GM12865 (cell line): ENCODE measurements around the gene LHPP.
"Not testable (repeated sequence)": the region's sequence is repeated elsewhere in the genome, so short reads cannot be mapped to it uniquely, and the experiment has no call there.

ENCODE experiments used
- DNase-seq: peaks from one replicate; pipeline ENCODE4 v3.0.0; 2010; ENCODE audit warnings: low read depth
- H3K4me3 ChIP-seq: 2 replicates; pipeline ENCODE4 v1.5.1; 2011; ENCODE audit warnings: mild to moderate bottlenecking, low read depth, low read length, control low read depth
- TF ChIP-seq, protein P1 (sequence below): IDR thresholded peaks from 2 replicates; pipeline ENCODE4 v1.5.1; 2011; ENCODE audit warnings: low read length, control low read depth, low read depth, inconsistent platforms; ENCODE audit not compliant: insufficient read depth; ENCODE audit errors: missing control alignments

The LHPP gene

DNA sequence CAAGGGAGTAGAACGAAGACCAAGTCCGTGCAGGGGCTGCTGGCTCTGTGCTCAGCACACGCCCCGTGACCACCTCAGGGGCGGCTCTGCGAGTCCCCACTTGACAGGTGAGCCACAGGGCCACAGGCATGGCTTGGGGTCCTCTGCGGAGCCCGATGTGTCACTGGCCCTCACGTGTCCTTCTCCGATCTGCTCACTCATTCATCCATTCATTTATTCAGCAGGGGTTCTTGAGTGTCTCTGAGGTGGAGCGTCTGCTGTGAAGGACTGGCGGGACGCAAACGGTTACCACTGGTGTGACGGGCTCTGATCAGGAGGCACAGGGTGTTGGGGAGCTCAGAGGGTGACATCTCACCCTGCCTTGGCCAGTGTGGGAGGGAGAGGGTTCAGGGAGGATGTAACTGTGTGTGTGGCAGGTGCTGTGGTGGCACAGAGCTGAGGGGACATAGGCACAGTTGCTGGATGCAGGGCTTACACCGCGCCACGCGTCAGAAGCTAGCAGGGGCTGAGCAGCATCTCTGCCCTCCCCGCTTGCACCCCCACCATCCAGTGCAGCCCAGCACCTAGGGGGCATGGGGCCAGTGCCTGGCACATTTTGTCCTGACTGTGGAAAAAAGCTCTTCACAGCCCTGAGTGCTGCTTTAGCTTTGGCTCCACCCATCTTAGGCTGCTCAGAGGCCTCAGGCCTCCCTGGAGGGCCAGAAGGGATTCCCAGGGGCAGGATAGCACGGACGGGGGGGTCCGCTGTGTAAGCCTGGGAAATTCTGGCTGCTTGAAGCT is 116.8 kb downstream of the LHPP start:
- TF ChIP-seq, protein P1, sequence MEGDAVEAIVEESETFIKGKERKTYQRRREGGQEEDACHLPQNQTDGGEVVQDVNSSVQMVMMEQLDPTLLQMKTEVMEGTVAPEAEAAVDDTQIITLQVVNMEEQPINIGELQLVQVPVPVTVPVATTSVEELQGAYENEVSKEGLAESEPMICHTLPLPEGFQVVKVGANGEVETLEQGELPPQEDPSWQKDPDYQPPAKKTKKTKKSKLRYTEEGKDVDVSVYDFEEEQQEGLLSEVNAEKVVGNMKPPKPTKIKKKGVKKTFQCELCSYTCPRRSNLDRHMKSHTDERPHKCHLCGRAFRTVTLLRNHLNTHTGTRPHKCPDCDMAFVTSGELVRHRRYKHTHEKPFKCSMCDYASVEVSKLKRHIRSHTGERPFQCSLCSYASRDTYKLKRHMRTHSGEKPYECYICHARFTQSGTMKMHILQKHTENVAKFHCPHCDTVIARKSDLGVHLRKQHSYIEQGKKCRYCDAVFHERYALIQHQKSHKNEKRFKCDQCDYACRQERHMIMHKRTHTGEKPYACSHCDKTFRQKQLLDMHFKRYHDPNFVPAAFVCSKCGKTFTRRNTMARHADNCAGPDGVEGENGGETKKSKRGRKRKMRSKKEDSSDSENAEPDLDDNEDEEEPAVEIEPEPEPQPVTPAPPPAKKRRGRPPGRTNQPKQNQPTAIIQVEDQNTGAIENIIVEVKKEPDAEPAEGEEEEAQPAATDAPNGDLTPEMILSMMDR, result no peak
- H3K4me3 ChIP-seq, result no peak overlapping the region
- DNase-seq, result no peak

DNA sequence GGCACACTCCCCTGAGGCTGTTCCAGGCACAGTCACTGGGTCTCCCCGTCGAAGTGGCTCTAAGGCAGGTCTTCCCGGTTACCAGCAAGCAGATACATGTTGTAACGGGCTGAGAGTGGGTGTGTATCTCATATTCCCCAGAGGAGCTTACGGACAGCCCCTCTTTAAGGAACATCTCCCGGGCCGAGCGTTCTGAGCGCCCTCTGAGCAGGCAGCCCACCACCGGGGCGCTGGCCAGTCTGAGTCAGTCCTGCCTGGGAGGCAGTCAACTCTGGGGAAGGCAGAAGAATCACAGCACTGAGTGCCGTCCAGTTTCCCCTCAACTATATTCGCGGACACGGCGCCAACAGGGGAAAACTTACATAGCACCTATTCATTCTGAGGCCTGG is 117.4 kb downstream of the LHPP start:
- no peak overlapping the region for H3K4me3 ChIP-seq
- TF ChIP-seq, protein P1, result no peak
- no peak for DNase-seq

DNA sequence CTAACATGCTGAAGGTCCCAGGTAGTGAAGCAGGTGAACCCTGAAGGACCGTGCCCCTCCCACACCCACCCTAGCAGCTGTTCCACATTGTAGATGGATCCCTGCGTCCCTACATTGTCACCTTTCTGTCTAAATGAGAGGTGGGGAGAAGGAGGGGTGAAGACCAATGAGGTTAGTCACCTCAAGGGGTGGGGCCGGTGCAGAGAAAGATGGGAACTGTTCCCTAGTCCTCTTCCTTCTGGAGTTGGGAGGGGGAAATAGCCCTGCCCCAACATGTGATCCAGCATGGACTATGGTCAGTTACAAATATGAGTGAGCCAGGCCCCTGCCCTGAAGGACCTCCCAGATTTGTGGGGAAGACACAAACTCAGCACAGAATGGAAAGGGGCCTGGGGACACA is 124.5 kb downstream of the LHPP start:
- DNase-seq, result no peak
- H3K4me3 ChIP-seq, result no peak overlapping the region
- TF ChIP-seq, protein P1, result no peak

DNA sequence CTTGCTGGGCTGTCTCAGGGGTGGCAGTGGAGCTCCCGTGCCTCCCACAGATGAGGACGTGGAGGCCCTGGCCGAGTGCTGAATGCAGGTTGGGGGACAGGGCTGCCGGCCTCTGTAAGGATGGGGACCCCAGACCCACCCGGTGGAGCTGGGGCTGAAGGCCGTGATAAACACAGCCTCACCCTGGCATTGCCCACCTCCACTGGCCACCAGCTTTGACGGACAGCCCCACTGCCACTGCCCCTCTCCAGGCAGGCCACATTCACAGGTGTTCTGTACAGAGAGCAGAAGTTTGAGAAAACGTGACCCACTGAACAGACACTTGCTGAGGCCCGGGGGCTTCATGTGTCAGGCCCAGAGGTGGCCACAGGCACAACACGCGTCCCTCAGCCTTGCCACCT is 126.2 kb downstream of the LHPP start:
- DNase-seq, result no peak

DNA sequence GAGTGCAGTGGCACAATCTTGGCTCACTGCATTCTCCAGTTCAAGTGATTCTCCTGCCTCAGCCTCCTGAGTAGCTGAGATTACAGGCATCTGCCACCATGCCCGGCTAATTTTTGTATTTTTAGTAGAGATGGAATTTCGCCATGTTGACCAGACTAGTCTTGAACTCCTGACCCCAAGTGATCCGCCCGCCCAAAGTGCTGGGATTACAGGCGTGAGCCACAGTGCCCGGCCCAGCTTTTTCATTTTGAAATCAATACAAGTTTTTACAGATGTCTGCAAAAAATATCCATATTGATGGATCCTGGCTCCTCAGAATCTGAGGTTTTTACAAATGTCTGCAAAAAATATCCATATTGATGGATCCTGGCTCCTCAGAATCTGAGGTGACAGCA is 126.7 kb downstream of the LHPP start:
- not testable (repeated sequence) for DNase-seq, H3K4me3 ChIP-seq

More for the DNA sequence above, 126.2 kb downstream of the LHPP start:
- H3K4me3 ChIP-seq, result no peak overlapping the region
- TF ChIP-seq, protein P1, result no peak

DNA sequence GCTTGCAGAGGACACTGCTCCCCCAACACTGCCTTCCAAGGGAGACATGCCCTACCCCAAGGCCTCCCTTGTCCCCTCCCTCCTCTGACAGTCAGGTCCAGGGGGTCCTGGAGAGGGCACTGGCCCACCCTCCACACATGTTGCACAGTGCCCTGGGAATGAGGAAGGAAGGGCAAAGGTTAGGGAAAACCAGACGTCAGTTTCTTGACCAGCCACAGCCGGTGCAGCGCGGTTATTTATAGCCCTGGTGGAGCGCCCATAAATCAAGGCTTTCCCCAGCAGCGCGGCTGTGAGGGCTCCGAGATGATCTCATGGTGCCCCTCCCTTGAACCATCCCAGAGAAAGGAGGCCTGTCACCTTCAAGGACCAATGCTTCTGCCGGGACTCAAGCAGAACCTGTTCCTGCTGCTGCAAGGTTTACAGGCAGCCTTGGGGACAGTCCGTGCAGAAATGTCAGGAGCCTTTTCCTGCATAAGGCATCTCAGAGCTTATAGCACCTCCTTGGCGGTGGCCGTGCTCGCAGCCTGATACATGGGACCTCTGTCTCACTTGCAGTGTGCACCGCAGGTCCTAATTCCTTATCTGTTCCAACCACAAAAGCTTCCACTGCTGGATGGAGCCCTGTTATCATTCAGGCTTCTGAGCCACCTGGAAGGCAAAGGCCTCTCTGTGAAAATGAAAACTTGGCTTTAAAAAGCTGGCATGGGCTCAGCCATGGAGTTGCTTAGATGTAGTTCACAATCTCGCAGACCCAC is 127.3 kb downstream of the LHPP start:
- TF ChIP-seq, protein P1, result no peak
- DNase-seq, result no peak
- H3K4me3 ChIP-seq, result no peak overlapping the region

DNA sequence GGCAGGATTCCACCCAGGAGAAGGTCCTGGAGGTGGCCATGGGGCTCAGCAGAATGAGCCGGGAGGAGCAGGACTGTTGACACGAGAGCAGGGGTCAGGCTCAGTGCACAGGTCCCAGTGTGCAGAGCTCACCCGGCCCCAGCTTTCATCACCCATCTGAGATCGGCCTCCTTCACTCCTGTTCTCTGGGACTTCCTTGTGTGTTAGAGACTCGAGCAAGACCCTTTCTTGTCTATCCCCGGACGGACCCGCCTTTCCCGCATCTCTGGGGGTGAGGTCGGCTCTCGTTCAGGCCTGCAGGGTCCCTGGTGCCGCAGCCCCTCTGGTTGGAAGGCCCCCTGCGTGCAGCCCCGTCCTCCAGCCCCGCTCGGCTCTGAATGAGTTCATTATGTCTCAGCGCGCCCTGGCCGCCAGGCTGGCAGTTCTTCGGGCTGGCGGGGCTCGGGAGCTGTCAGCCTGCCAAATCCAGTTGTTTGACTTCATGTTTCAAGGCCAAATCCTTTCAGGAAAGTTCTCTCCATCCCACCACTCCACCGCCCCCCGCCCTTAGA is 127.9 kb downstream of the LHPP start:
- H3K4me3 ChIP-seq, result no peak overlapping the region
- no peak for DNase-seq
- TF ChIP-seq, protein P1, result no peak
